Astrocyte (in vitro differentiated cells and primary cell): Measurements from ENCODE around the gene SPATA45.
"Not testable (repeated sequence)": the region's sequence is repeated elsewhere in the genome, so short reads cannot be mapped to it uniquely, and the experiment has no call there.

Experiments used
- EZH2 ChIP-seq: IDR thresholded peaks from 2 replicates; pipeline ENCODE4 v1.6.1; 2012; ENCODE audit warnings: mild to moderate bottlenecking, low read length, inconsistent platforms; ENCODE audit not compliant: insufficient read depth
- TF ChIP-seq, protein P1 (sequence below): IDR thresholded peaks from 2 replicates; pipeline ENCODE4 v1.5.1; 2011; ENCODE audit warnings: low read depth, mild to moderate bottlenecking, inconsistent platforms, low read length, moderate library complexity; ENCODE audit not compliant: insufficient read depth

DNA sequence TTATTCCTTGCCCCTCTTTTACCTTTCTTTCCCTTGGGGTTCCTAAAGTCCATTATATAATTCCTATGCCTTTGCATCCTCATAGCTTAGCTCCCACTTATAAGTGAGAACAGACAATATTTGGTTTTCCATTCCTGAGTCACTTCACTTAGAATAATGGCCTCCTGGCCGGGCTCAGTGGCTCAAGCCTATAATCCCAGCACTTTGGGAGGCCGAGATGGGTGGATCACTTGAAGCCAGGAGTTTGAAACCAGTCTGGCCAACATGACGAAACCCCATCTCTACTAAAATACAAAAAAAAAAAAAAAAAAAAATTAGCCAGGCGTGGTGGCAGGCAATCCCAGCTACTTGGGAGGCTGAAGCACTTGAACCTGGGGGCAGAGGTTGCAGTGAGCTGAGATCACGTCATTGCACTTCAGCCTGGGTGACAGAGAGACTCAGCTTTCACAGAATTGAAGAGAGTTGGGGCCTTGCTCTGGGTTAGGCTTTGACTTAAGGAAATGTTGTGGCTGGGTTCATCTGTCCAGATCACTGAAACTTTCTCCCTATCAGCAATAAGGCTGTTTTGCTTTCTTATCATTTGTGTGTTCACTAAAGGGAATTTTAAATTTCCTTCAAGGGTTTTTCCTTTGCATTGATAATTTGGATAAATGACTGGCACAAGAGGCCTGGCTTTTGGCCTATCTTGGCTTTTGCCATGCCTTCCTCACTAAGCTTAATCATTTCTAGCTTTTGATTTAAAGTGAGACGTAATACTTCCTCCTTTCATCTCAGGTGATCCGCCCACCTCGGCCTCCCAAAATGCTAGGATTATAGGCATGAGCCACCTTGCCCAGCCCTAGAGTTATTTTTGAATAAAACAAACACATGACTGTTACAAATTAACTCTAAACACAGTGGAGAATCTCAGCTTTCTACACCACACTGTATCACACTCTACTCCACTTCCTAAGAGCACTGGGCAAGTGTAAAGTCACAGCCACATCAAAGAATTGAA lies 13.9 kb downstream of the SPATA45 start:
- TF ChIP-seq, protein P1, sequence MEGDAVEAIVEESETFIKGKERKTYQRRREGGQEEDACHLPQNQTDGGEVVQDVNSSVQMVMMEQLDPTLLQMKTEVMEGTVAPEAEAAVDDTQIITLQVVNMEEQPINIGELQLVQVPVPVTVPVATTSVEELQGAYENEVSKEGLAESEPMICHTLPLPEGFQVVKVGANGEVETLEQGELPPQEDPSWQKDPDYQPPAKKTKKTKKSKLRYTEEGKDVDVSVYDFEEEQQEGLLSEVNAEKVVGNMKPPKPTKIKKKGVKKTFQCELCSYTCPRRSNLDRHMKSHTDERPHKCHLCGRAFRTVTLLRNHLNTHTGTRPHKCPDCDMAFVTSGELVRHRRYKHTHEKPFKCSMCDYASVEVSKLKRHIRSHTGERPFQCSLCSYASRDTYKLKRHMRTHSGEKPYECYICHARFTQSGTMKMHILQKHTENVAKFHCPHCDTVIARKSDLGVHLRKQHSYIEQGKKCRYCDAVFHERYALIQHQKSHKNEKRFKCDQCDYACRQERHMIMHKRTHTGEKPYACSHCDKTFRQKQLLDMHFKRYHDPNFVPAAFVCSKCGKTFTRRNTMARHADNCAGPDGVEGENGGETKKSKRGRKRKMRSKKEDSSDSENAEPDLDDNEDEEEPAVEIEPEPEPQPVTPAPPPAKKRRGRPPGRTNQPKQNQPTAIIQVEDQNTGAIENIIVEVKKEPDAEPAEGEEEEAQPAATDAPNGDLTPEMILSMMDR, result not testable (repeated sequence)
- not testable (repeated sequence) for TF ChIP-seq EZH2
